OCI-LY7 (cell line): ENCODE measurements around the gene C16orf96.

ENCODE experiments used
- CTCF ChIP-seq: fragments of 200-600 bp; sonication (generic); conservative IDR thresholded peaks from 2 replicates; pipeline ENCODE4 v1.5.1; 2014; ENCODE audit warnings: mild to moderate bottlenecking, antibody characterized with exemption, low read length, moderate library complexity, mixed read lengths
- EZH2phosphoT487 ChIP-seq: fragments of 200-600 bp; sonication (generic); IDR thresholded peaks from 2 replicates; pipeline ENCODE4 v1.6.1; 2018; ENCODE audit warnings: low read depth, borderline replicate concordance, mild to moderate bottlenecking, mixed run types, antibody characterized with exemption, low read length, moderate library complexity, mixed read lengths

GRCh38 chr16:4580250-4580649 lies 24.1 kb downstream of the C16orf96 start:
- TF ChIP-seq CTCF (no peak), EZH2phosphoT487 (no peak)
